Endothelial cell of hepatic sinusoid (primary cell): ENCODE results near the gene ANTXR2.

Experiments
- in situ Hi-C: cut with HindIII; loops from 2 replicates; pipeline ENCODE4 v1.10.0; 2017; ENCODE audit warnings: low sequenced_read_pairs

ANTXR2 gene

DNA sequence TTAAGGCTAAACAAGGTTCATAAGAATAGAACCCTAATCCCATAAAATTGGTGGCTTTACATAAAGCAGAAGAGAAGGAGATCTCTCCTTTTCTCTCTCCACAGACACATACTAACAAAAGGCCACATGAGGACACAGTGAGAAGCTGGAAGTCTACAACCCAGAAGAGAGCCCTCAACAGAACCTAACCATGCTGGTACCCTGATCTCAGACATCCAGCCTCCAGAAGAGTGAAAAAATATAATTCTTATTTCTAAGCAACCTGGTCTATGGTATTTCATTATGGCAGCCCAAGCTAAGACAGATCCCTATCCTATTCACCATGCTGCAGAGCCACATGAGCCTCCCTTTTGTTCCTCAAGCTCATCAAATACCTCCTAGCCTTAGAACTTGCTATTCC, 195.5 kb downstream of the ANTXR2 start:
- in situ Hi-C loops: no loop called here

DNA sequence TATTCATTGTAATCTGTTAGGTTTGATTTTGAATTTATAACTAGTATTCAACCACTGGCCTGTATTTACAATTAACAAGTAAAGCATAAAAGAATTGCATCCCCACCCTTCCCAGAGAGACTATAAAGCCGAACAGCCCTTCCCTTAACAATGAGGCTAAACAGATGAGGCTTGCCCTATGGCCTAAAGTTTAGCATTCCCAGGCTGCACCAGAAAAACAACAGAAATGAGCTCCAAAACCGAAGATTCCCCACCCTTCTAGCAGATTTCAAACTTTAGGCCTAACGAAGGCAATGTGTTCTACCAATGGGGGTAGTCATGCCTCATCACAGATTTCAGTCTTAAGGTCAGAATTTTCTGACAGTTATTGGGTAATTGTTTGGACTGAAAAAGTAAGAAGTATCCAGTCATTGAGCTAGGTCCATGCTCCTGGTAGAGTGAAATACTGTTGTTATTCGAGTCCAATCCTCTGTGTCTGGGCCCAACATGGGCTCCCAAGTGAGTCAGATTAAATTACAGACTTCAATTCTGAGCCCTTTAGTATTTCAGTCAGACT, 197.6 kb downstream of the ANTXR2 start:
- in situ Hi-C loops: no loop called here

DNA sequence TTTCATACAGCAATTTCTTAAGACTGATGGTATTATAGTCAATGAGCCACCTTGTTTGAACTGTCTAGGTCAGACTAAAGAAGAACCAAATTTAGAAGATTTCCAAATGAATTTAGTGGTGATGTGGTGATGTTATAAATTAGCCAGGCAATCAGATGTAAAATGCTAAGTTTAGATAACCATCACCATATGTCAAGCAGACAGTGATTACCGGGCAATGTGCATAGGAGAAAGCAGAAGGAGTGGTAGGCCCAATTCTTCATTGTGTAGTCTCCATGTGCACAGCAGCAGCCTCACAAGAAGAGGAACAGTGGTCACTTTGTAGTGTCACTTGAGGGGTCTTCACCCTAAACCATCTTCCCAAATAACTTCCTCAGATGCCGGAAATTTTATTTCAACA, 198.8 kb downstream of the ANTXR2 start:
- in situ Hi-C loops: no loop called here

DNA sequence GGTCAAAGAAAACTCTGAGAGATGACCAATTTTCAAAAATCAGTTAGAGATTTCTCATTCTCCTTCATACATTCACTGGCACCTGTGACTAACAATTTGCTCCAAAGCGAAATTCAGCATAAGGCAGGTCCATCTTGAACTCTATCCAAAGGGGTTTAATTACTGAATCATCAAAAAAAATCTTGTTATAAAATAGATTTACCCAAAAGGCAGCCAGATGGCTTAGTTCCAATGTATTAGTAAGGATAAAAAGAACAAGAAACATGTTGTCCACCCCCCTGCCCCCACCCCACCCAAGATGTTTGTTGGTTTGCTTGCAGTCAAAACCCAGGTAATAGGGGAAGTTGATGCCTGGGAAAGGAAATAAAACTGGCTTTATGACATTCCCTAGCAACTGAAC, 200.3 kb downstream of the ANTXR2 start:
- in situ Hi-C loops: no loop called here

DNA sequence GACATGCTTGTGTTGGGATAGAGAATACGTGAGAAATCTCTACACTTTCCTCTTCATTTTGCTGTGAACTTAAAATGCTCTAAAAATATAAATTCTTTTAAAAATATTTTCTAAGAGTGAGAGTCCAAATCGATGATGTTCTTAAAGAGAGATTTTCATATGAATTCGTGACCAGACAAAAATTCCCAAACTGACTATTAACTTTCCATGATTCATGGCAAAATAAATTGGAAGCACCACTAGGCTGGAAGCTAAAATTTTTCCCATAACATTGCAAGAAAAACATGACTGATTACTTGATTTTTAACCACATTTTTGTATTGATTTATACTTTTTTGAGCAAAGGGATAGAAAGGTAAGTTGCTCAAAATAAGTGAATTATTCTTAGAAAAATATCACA, 201.1 kb downstream of the ANTXR2 start:
- in situ Hi-C loops: no loop called here

DNA sequence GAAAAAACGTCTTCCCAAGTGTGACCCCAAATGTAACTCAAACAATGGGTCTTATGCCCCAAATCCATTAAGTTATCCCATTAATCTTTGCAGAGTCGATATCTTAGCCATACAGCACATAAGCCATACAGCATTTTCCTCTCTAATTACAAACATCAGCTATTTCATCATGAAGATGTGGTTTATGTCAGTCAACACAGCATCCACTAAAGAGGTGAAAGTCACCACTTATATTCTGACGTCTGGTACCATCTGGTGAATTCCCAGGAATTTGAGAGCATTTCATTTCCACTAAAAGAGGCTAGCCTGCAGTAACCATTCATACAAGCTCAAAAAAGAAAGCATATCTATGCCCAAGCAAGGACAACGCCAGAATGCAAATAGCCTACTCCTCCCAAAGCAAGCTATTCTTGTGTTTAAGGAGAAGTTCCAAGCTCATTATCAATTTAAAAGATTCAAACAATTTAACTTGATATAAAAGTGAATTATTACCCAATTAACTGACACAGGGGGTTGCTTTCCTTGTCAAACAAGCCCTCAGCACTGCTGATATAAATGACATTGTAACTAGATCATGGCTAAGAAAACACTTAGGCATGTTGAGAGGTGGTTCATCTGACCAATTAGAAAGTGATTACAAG, 203.3 kb downstream of the ANTXR2 start:
- in situ Hi-C loops: no loop called here

DNA sequence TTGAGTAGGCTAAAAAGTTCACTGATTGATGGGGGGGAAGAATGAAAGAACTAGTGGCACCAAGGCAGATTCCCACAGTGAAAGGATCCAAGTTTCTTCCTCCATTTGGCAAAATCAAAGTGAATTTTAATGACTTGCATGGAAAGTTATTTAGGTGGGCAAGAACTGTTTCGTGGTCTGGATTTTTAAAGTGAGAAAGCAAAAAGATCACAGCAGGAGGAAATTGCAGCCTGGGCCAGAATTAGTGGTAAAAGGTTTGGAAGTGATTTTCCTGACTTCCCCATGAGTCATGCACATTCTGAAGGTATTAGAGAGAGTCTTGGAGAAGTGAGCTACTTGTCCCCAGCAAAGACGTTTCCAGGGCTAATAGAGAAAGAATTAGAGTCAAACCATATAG, 207.8 kb downstream of the ANTXR2 start:
- in situ Hi-C loops: no loop called here

DNA sequence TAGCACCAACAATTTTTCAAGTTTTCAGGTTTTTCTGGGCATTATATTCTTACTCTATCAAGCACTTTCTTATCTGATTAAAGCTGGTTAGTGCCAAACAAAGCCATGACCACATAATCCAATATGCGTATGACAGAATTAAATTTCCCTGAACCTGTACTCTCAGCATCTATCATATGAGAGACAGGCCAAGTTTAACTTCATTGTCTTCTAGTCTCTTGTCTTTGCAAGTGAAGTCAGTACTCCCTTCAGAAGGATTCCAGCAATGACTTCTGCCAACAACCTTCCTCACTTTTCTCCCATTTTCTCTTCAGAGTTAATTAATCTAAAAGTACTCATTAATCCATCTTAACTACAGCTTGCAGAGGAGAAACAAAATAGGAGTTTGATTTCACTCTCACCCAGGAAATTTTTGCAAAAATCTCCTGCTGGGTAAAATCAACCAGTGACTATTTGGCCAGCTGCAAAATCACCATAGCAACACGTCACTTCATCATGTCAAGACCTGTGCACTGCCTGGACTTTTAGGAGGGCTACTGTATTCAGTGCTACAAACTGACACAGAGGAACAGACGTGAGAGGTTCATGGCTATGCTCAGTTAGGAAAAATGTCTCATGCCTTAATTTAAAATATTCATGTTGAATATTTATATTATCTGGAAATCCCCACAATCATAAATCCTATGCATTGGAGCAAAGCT, 208.4 kb downstream of the ANTXR2 start:
- in situ Hi-C loops: no loop called here

DNA sequence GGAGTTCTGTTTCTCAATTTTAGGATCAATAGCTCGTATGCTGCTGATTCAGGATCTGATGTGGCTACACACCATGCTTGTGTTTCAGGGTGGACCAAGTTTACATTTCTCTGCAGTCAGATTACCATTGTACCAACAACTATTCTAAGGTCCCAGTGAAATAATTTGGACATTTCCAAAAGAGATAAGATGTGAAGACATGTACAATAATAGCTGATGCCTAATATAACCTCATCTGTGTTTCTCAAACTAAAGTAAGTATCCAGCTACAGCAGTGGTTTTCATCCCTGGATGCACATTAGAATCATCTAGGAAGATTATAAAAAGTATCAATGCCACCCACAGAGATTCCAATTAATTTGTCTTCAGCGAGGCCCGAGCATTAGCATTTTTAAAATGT, 209.7 kb downstream of the ANTXR2 start:
- in situ Hi-C loops: no loop called here

DNA sequence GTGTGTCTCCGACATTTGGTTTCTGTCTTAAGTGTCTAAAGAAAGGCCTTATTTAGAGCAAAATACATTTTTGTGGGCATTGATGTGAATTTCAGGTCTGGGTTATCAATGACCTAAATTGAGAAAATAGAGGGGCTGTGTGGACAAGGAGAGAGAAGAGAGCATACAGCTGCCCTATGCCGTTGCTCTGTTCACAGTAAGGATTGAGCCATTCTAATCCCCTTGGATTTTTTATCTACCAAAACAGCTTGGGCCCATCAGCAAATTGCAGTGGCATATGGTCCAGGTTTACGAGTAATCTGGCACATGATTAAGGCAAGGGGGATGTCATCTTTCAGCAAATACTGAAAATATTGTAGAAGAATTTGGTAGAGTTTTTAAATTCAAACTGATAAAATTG, 210.2 kb downstream of the ANTXR2 start:
- in situ Hi-C loops: no loop called here

DNA sequence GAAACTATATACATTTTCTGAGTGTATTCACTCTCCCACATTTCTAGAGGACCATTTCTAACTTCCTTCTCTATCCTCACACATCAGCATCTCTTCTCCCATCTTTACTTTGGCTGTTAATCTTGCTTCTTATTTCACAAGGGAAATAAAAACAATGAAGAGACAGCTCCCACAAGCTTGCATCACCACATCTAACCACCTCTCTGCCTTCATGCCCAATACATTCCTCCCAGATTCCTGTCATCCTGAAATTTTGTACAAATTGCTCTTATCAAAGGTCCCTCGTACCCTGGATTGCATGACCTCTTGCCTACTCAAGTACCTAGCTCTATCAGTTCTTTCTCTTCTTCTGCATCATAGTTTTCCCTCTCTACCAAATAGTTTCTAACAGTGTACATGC, 215.2 kb downstream of the ANTXR2 start:
- in situ Hi-C loops: no loop called here

DNA sequence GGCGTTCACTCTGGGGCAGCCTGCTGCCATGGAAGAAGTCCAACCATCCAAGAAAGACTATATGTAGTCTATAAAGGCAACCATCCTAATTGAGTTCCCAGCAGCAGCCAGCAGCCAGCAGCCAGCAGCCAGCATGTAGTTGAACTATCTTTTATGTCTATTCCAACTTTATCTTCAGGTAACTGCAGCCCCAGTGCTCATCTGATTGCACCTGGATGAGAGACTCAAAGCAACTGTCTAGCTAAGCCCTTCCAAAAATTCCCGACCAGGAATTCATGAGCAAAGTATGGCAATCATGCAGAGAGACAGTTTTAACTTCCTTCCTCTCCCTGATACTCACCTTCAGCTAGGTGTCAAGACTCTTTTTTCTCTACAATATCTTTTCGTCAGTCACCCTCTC, 216.8 kb downstream of the ANTXR2 start:
- in situ Hi-C loops: no loop called here

DNA sequence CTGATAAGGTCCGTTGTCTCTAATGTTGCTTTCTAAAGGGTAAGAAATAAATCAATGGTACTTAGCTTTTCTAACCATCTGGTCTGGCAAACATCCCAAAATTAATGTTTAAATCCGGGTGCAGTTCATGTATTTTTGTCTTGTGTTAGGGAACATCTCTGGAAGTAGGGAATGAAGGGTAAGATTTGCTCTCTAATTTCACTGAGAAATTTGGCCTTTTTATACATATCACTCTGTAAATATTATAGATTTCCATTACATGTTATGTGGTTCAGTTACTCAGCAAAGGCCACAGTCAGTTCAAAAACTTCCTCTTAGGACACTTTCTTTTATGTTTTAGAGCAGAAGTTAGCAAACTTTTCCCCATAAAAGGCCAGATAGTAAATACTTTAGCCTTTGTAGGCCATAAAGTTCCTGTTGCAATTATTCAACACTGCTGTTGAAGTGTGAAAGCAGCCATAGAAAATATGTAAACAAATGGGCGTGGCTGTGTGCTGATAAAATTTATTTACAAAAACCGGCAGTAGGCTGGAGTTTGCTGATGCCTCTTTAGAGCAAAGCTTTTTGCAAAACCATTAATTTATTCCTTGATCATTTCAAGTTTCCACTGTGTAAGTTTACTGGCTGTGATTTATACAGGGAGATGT, 218.1 kb downstream of the ANTXR2 start:
- in situ Hi-C loops: no loop called here

DNA sequence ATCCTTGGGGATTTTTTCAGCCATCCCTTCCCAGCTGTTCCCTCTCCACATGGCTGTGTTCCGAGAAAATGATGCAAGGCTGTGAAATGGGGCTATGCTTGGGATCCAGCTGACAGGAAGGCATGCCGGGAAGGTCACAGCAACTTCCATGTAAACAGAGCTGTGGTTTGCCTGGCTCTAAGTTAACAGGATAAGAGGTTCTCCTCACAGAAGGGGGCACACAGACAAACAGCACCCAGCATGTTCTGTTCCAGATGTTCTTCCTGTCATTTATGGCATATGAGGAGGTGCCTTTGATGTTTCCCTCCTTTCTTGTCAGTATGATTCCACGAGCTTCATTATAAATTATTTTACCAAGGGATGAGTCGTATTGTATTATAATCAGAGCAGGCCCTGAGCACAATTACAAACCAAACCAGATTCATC, 220.7 kb downstream of the ANTXR2 start:
- in situ Hi-C loops: no loop called here

DNA sequence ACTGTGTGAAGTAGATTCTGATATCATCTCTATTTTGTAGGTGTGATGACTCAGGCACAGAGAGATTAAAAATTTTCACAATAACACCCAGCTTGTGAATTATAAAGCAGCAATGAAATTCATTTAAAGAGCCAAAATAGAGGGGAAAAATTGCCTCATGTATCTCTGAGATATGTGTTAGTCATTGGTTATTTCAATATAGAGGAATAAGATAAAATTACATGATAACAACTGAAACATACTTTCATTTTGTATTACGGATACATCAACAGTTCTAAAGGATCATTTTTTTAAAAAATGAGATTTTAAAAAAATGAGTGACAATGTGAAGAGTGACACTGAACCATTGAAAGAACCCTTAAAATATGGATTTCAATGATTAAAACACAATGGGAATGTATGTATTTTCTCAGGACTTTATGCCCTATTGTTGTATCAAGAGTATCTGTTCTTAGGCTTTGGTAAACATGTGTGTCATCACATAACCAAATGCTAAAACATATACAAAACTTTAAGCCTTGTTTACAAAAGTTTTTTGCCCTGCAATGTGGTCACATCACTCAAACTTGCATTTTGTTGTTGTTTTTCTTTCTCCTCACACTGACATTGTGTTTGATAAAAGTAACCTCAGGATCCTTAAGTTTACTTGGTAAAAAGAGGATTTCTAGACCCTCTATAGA, 221.3 kb downstream of the ANTXR2 start:
- in situ Hi-C loops: no loop called here
